ENCODE data around the gene CFAP53.

Gene CFAP53

DNA sequence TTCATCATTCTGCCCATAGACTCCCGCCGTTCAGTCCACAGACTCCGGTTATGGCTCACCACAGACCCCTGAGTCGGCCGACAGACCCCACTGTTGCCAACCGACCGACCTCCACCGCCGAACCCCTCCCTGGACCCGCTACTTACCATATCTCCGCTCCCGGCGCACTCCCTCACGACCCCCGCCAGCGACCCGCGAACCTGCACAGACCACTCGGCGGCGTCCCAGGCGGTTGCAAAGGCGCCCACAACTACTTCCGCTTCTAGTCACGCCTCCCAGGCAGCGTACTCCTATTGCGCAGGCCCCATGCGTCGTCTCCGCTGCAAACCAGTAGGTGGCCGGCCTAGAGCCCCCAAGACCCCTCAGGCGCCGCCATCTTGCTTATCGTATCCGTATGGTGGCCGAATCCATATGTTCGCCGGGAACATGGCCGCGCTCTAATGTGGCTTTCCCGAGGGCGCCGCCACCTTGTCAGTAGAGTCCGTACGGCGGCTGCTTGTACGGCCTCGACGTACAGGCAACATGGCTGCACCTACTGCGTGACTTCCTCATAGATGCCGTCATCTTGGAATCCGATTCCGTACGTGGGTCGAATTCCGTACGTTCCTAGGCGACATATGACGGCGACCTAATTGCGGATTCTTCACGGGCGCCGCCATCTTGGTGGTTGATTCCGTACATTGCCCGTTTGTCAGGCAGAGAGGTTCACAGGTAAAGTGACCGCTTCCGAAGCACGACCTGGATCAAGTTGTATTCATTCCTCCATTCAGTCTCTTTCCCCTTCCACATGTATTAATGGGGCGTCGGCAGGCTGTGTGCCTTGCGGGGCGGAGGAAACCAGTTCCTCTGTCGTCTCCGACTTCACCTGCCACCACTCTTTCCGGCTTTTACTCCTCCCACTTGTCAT, 21.4 kb upstream of the CFAP53 start, which contains the start of gene CXXC1:
CXXC1 (minus strand) TSS at position 252 of the 907 bp plus-strand sequence; CDS start at position 149, 103 bp downstream.
- DNase-seq: peak; percentile 97 to 99 (median 97)

DNA sequence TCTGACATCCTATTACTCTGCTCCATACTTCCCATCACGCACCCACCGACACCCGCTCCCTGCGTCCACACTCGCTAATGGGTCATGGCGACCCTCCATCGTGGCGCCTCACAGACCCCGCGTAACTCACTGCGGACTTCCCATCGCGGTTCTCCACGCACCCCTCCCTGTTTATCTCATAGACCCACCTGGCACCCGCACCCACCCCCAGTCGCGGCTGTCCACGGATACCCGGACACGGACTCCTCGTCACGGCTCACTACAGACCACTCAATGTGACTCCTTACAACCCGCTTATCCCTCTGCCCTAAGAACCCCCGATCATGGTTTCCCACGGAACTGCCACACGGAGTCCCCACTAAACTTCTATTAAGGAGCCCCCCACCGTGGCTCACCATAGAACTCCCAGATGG, 20.7 kb upstream of the CFAP53 start:
- no peak for DNase-seq

- DNase-seq: no peak
Observed at GRCh38 chr18:50286391-50287027, 20.2 kb upstream of the CFAP53 start.

GRCh38 chr18:50285631-50286321, 19.5 kb upstream of the CFAP53 start:
- DNase-seq: no peak

GRCh38 chr18:50285071-50285470, 18.8 kb upstream of the CFAP53 start:
- DNase-seq: no peak

- no peak for DNase-seq
Observed at GRCh38 chr18:50284255-50284885, 18.1 kb upstream of the CFAP53 start.

- no peak for DNase-seq
Observed at GRCh38 chr18:50283469-50284209, 17.3 kb upstream of the CFAP53 start.

DNA sequence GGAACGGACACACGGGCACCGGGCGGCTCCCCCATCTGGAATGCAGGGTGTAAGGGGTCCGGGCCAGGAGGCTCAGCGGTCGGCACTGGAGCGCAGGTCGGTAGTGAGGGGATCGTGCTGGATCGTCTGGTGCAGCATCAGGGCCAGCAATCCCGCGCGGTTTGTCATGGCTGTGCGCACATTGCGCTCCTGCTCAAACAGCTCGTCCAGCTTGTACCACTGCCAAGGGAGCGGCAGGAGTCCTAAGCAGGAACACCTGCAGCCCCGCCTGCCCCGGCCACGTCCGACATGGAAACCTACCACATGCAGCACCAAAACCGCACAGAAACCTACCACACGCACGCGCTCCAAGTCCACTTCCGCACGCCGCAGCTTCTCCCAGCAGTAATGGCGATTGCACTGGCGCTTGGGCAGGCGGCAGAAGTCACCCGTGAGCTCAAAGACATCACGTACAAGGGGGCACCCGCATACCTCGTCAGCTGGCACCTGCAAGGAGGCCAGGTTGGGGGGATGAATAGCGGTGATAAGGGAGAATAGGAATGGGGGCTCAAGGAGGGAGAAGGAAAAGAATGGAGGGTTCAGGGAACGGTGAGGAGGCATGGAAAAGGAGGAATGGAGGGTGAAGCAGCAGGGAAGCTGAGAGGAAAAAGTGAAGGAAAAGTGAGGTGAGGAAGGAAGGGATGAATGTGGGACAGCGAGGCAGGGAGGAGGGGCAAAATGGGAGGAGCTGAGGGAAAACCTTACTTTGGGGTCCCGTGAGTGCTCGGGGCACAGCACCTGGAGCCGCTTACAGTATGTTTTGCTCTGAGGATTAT, 16.4 kb upstream of the CFAP53 start:
- no peak for DNase-seq

DNA sequence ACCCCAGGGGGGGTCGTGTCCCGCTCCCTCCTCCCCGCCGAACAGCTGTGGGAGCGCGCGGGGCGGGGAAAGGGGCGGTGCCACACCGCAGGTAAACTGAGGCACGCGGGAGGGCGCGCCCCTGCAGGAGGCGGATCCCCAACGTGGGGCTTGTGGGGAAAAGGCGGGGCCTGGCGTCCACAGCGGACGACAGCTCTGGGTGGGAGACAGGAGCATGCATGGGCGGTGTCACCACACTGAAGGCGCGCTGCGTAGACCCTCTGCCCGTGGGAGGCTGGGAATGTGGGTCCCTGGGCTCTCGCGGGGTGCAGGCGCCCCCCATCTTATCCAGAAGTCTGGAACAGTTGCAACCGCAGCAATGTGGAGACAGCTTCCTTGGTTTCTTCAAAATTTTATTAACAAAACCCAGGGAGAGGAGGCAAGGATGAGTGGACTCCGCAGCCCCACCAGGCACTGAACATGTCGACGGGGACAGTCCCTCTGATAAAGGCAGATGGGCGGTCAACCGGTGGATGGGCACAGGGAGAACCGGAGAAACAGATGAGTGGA, 15.8 kb upstream of the CFAP53 start:
- no peak for DNase-seq

DNA sequence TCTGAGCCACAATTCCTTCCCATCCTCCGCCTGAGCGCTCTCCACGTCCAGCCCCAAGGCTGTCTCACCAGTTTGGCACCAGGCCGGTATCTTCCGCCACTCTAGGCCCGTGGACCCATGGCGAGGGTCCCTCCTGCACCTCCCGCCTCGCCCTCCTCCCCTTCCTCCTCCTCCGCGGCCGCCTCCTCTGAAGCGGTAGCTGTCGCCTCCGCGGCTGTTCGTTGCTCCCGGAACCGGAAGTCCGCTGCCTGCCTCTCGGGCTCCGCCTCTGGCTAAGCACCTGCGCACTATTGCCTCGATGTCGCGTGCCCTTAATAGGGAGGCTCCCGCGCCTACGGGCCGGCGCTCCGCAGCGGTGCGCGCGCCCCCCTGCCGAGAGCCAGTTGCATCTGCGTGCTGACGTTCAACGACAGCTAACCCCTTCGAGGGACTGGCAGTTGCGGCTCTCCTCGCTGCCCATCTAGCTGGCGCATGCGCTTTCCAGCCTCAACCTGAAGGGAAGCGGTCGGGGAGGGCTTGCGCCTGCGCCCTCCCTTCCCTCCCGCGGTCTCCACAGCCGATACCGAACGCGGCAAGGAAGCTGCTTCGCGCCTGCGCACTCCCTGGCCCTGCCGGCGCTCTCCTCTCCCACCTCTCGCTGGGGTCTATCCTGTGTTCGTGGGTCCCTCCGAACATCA, 15.1 kb upstream of the CFAP53 start, which contains the start of gene MBD1:
MBD1 (minus strand) TSS at position 229 of the 677 bp plus-strand sequence. CDS start 1,531 bp downstream, outside the sequence.
- peak; percentile 96 to 99 (median 96) for DNase-seq

DNA sequence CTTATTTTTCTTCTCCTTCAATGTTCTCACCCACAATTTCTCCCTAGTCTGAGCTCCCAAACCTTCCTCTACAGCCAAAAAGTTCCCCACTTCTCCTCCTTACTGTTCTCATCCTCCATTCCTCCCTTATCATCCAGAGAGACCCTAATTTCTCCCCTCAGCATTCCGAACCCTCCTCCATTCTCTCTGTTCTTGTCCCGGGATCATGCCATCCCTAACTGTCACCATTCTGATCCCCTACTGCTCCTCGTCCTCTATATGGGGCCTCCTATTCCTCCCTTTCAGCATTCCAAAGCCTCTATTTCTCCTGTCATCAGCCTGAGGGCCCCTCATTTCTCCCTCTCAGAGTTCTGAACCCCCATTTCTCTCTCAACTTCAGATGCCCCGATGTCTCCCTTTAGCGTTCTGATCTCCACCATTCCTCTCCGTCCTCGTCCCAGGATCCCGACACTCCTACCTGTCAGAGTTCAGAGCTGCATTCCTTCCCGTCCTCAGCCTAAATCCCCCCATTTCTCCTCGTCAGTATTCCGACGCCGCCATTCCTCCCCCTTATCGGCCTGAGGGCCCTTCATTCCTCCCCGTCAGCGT, 14.5 kb upstream of the CFAP53 start:
- no peak for DNase-seq

- DNase-seq: no peak
Observed at GRCh38 chr18:50279752-50280151, 13.5 kb upstream of the CFAP53 start.

DNA sequence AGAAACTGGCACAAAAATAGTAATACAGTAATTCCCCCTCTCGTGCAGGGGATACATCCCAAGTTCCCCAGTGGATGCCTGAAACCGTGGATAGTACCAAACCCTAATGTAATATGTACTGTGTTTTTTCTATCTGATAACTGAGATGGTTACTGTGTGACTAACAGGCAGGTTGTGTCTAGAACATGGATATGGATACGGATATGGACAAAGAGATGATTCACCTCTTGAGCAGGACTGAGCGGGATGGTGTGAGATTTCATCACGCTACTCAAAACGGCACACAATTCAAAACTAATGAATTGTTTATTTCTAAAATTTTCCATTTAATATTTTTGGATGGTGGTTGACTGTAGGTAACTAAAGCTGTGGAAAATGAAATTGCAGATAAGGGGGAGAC, 11.6 kb upstream of the CFAP53 start:
- DNase-seq: no peak

DNA sequence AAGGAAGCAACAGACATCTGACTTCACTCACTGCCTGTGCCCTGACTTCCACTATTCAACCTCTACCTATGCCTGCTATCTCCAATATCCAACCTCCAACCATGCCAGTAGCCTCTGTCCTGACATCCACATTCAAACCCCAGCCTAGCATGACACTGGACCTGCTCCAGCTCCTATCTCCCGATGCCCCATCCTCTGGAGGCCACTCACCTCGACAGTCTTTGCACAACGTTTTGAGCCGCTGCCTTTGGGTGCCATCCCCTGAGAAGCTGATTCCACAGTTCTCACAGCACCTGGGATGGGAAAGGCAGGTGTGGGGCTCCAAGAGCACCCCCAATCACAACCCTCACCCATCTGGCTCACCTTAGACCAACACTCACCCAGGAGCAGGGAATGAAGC, 10.2 kb upstream of the CFAP53 start:
- DNase-seq: no peak

DNA sequence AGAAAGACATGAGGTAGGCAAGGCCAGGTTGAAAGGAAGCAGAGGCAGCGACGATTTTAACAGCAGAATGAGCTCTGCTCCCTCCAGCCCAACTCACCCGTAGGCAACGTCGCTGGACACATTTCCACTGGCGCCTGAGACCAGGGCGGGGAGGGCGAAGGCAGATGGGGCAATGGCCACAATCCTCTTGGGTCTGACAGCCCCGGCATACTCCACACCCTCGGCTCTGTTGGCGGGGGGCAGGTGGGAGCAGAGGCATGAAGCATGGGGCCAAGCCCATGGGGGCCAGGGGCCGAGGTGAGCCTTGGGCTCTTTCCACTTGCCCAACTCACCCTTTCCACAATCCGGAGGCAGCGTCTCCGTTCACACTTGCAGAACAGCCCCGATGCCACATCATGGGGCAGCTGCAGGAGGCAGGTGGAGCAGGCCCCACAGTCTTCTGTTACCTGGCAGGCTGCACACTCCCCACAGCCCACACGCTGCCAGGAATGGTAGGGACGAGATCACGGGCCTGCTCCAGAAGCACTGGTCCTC, 9.3 kb upstream of the CFAP53 start:
- no peak for DNase-seq

DNA sequence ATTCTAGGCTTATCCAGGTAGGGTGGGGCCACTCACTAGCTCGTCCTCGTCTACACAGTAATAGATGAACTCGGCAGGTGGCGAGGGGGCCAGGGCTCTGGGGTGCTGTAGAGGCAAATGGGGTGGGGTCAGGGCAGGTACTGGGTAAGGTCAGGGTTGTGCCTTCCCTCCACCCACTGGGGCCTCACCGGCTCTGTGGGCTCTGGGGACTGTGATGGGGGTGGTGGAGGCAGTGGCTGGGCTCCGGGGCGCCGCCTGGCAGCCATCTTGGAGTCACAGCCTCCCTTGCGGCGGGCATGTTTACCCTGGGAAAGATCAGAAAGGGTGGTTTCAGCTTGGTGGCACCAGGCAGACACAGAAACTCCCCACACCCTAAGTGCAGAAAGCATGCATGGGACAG, 8.6 kb upstream of the CFAP53 start:
- DNase-seq: no peak

- DNase-seq: no peak
Observed at GRCh38 chr18:50274044-50274442, 7.7 kb upstream of the CFAP53 start.

- DNase-seq: no peak
Observed at GRCh38 chr18:50273203-50274043, 7.1 kb upstream of the CFAP53 start.

DNA sequence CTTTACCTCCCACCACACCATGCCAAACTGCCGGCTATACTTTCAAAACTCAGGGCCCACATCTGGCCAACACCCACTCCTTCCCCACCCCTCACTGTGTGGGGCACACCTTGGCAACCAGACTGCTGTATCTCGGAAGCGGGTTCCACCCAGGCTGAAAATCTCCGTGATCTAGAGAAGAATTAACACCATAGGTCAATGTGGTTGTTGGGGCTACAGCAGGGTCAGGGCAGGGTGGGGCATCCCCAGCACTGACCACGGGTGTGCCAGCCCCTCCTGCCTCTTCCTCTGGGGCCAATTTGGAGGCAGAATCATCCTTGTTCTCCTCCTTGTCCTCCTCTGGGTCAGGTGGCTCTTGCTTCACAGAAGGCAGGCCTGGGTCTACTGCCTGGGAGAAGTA, 6.3 kb upstream of the CFAP53 start:
- no peak for DNase-seq

Measured in T-helper 1 cell (primary cell).